Kidney (tissue), 14 donors: ENCODE measurements around the gene CHMP4B. TPM values are rescaled to one million over a fixed set of nuclear protein-coding genes. Genes with fewer than 3 reads are reported as not detected.

Experiments used
- DNase-seq, 5 donors: peaks; one replicate each; pipeline ENCODE4 v3.0.0-alpha.2; 2013 to 2020
- FAIRE-seq: peaks from 2 replicates; lab custom pipeline; 2012; peaks lifted over from hg19 to GRCh38; lab: Jason Lieb, UNC
- H3K27ac ChIP-seq, 2 donors: one replicate each; pipeline ENCODE4 v1.7.0; 2013; ENCODE audit warnings: low read depth in 2 of 2, low read length in 2 of 2, inconsistent platforms in 1 of 2
- H3K27me3 ChIP-seq: one replicate; pipeline ENCODE4 v1.7.1; 2013; ENCODE audit warnings: low read length, inconsistent platforms; ENCODE audit not compliant: control insufficient read depth, insufficient read depth
- H3K36me3 ChIP-seq, 3 donors: one replicate each; pipeline versions ENCODE4 v1.7.0 to v1.7.1; 2013; ENCODE audit warnings: low read length in 3 of 3, control low read depth in 1 of 3, inconsistent platforms in 1 of 3; ENCODE audit not compliant: insufficient read depth in 3 of 3, control insufficient read depth in 2 of 3
- H3K4me1 ChIP-seq, 3 donors: one replicate each; pipeline versions ENCODE4 v1.7.0 to v1.7.1; 2013; ENCODE audit warnings: low read length in 3 of 3, inconsistent platforms in 1 of 3, low read depth in 1 of 3; ENCODE audit not compliant: control insufficient read depth in 2 of 3, insufficient read depth in 2 of 3
- H3K4me3 ChIP-seq, 3 donors: one replicate each; pipeline versions ENCODE4 v1.7.0 to v1.8.1; 2013; ENCODE audit warnings: low read length in 3 of 3, control low read depth in 1 of 3, inconsistent platforms in 1 of 3
- H3K9ac ChIP-seq, 3 donors: one replicate each; pipeline versions ENCODE4 v1.7.0 to v1.7.1; 2013; ENCODE audit warnings: low read length in 3 of 3, control low read depth in 1 of 3, inconsistent platforms in 1 of 3
- H3K9me3 ChIP-seq, 3 donors: one replicate each; pipeline versions ENCODE4 v1.7.0 to v1.7.1; 2013; ENCODE audit warnings: low read length in 3 of 3, control low read depth in 1 of 3, inconsistent platforms in 1 of 3; ENCODE audit not compliant: control insufficient read depth in 2 of 3, insufficient read depth in 1 of 3
- CTCF ChIP-seq: IDR thresholded peaks from 3 replicates; pipeline ENCODE4 v1.5.1; 2012; ENCODE audit warnings: mild to moderate bottlenecking, moderate library complexity, borderline replicate concordance; ENCODE audit not compliant: insufficient read depth; ENCODE audit errors: extremely low read depth
- intact Hi-C: fragments of 100-400 bp; cut with DNase I; formaldehyde crosslinking; loops from one replicate; pipeline ENCODE4 v1.11.1; 2022
- polyA plus RNA-seq: library from polyadenylated mRNA; stranded (reverse); fragments of 350-450 nt; fragmentation: Illumina TruSeq; extraction: RNeasy Lipid Tissue Mini Kit (QIAGEN cat#74804); gene quantifications from one replicate; pipeline ENCODE4 v1.2.3, GENCODE V29; 2014; ENCODE audit warnings: low read depth, low replicate concordance; ENCODE audit not compliant: insufficient read depth
- total RNA-seq: library from RNA; stranded (reverse); fragmentation: NEBNext Ultra II Directional; extraction: Animal tissue kit (Norgen Biotek cat#: 25700); gene quantifications from one replicate; pipeline ENCODE4 v1.2.1, GENCODE V29; 2021
- donor health status: control.
- donor health status: control.
- donor health status: control.
- donor health status: control.
- donor health status: control.
- donor health status: DM: yes; HTN: yes; CAD: no.
- donor health status: Normal renal cell carcinoma (clear cell type).

CHMP4B gene
- total and polyA plus RNA-seq, 2 donors from 2014 or later: 104 to 137 TPM

GRCh38 chr20:33773412-33774089 is 37.6 kb upstream of the CHMP4B start:
- TF ChIP-seq CTCF: no peak
- Histone ChIP-seq H3K27ac (no peak overlapping the region), H3K27me3 (no peaks in the 10 kb centered on the region), H3K36me3 (no peaks in the 10 kb centered on the region), H3K4me3 (no peak overlapping the region), H3K4me1 (no peaks in the 10 kb centered on the region), H3K9ac (no peak overlapping the region), H3K9me3 (no peaks in the 10 kb centered on the region)
- intact Hi-C loops: no loop called here
- FAIRE-seq: no peak
- no peak for DNase-seq

GRCh38 chr20:33777816-33778215 is 33.3 kb upstream of the CHMP4B start:
- FAIRE-seq (no peak), DNase-seq (no peak)
- Histone ChIP-seq H3K27me3 (no peaks in the 10 kb centered on the region), H3K36me3 (no peaks in the 10 kb centered on the region), H3K27ac (no peak overlapping the region), H3K9ac (no peak overlapping the region), H3K4me1 (no peaks in the 10 kb centered on the region), H3K9me3 (no peaks in the 10 kb centered on the region), H3K4me3 (no peak overlapping the region)
- no peak for TF ChIP-seq CTCF
- intact Hi-C loops: no loop called here

GRCh38 chr20:33781133-33781532 is 30.0 kb upstream of the CHMP4B start:
- TF ChIP-seq CTCF: no peak
- DNase-seq: no peak
- Histone ChIP-seq H3K9ac (no peak overlapping the region), H3K36me3 (no peaks in the 10 kb centered on the region), H3K9me3 (no peaks in the 10 kb centered on the region), H3K27ac (no peak overlapping the region), H3K4me1 (no peaks in the 10 kb centered on the region), H3K27me3 (no peaks in the 10 kb centered on the region), H3K4me3 (no peak overlapping the region)
- no peak for FAIRE-seq
- intact Hi-C loops: no loop called here

- DNase-seq (no peak), FAIRE-seq (no peak)
- H3K4me1 ChIP-seq: no peaks in the 10 kb centered on the region
- H3K27me3 ChIP-seq: no peaks in the 10 kb centered on the region
- H3K36me3 ChIP-seq: no peaks in the 10 kb centered on the region
- H3K27ac ChIP-seq: no peak overlapping the region
- intact Hi-C loops: no loop called here
- no peak overlapping the region for H3K4me3 ChIP-seq
- no peak overlapping the region for H3K9ac ChIP-seq
- no peak for TF ChIP-seq CTCF
- no peaks in the 10 kb centered on the region for H3K9me3 ChIP-seq
Measured at GRCh38 chr20:33781945-33782344, 29.2 kb upstream of the CHMP4B start.
